ENCODE data around the gene MRPL16. TPM values are rescaled to one million over a fixed set of nuclear protein-coding genes. Genes with fewer than 3 reads are reported as not detected.

Gene MRPL16
- polyA plus RNA-seq, 1 of the 3 experiments (the other 2 are of a cell fraction) = 77.6 TPM

- H3K4me1 ChIP-seq (ENCODE audit: control insufficient read depth in 1 of 2, insufficient read depth in 2 of 2, low read depth in 1 of 2, low read length in 1 of 2) = peaks cover 5 to 13% of the 10 kb centered on the region in 2 experiments; a peak in 3 of 4 replicates
- H3K79me2 ChIP-seq (ENCODE audit: insufficient read depth) = peaks cover 91% of the 10 kb centered on the region
- WGBS (ENCODE audit: low lambda C conversion rate) = 80% methylated on average over 4 of the region's 4 CpGs
- no peak overlapping the region for H2AFZ ChIP-seq (ENCODE audit: low read depth)
- H3K9me2 ChIP-seq = no peaks in the 10 kb centered on the region
- no peak for DNase-seq
- no peaks in the 10 kb centered on the region for H3K9me3 ChIP-seq
- H3K27me3 ChIP-seq (ENCODE audit: insufficient read depth) = no peaks in the 10 kb centered on the region
- no peak overlapping the region for H3K9ac ChIP-seq
- H3K4me2 ChIP-seq = no peak overlapping the region
- POLR2A ChIA-PET = no interaction called here
- CTCF ChIA-PET = interaction anchor here (0.5 to 1.0 kb wide), 3 partner anchors 9 to 783 kb away, joined by 3 to 4 read pairs (median 3); no protein-coding TSS in a partner anchor
- no peak overlapping the region for H3K27ac ChIP-seq (ENCODE audit: low read depth in 2 of 2, low read length in 1 of 2)
- peaks cover 70% of the 10 kb centered on the region for H4K20me1 ChIP-seq (ENCODE audit: insufficient read depth)
- TF ChIP-seq YY1 (IDR thresholded peaks at IDR 0.05; ENCODE audit: low read depth) (no peak), JUND (IDR thresholded peaks at IDR 0.05) (no peak), SMC3 (IDR thresholded peaks at IDR 0.05; ENCODE audit: low read depth, low read length) (no peak), REST (IDR thresholded peaks at IDR 0.05; ENCODE audit: low read depth, low read length) (no peak), RXRA (IDR thresholded peaks at IDR 0.05; ENCODE audit: borderline replicate concordance, low read depth) (no peak), RCOR1 (IDR thresholded peaks at IDR 0.05; ENCODE audit: low read length) (no peak), GATA2 (CRISPR knock-in tag; IDR thresholded peaks at IDR 0.05) (no peak), MXI1 (IDR thresholded peaks at IDR 0.05; ENCODE audit: low read depth, low read length) (no peak), EZH2phosphoT487 (IDR thresholded peaks at IDR 0.05; ENCODE audit: borderline replicate concordance, low read depth) (no peak), RFX5 (IDR thresholded peaks at IDR 0.05; ENCODE audit: low read length) (no peak), ZBTB33 (IDR thresholded peaks at IDR 0.05; ENCODE audit: borderline replicate concordance, low read depth) (no peak), SIN3A (IDR thresholded peaks at IDR 0.05; ENCODE audit: borderline replicate concordance, low read depth, low read length) (no peak), MEF2A (IDR thresholded peaks at IDR 0.05; ENCODE audit: borderline replicate concordance, low read depth) (no peak), TEAD4 (IDR thresholded peaks at IDR 0.05; ENCODE audit: borderline replicate concordance, insufficient read depth) (no peak)
- H3K36me3 ChIP-seq (replicated peaks in 1 of 2; ENCODE audit: control insufficient read depth in 1 of 2, insufficient read depth in 2 of 2, low read length in 1 of 2) = peaks cover 7 to 16% of the 10 kb centered on the region in 2 experiments
- no peak overlapping the region for H3K4me3 ChIP-seq (ENCODE audit: low read depth in 2 of 2, low read length in 1 of 2)
- peaks cover 17% of the 10 kb centered on the region for H3F3A ChIP-seq (replicated peaks; ENCODE audit: insufficient read depth)
Observed at GRCh38 chr11:59759900-59760299, 50.7 kb downstream of the MRPL16 start.
